ENCODE results near the gene RHBDD2. TPM values are rescaled to one million over a fixed set of nuclear protein-coding genes. Genes with fewer than 3 reads are reported as not detected.
A peak's percentile ranks its signal among the peaks of the same experiment; 100 is the strongest.

RHBDD2 gene
- total and polyA plus RNA-seq, 7 donors, result 14.3 to 45.0 (median 28.2) TPM

GRCh38 chr7:75892634-75893272, 13.9 kb downstream of the RHBDD2 start:
- no peaks in the 10 kb centered on the region for H3K27me3 ChIP-seq
- H3K27ac ChIP-seq, result peak overlapping the region in 1 of 4 donors; percentile 27
- TF ChIP-seq POLR2AphosphoS5 (IDR thresholded peaks at IDR 0.05) (peak; percentile 20 to 56 (median 42)), CTCF (IDR thresholded peaks at IDR 0.05) (no peak)
- no peak overlapping the region for H3K4me3 ChIP-seq
- intact Hi-C loops (cut with DNase I), result no loop called here
- 75 to 80% methylated on average over 15 of the region's 15 CpGs for WGBS, 2 donors
- H3K36me3 ChIP-seq, result peaks cover 0 to 9% (median 7%) of the 10 kb centered on the region in 4 donors
- H3K9me3 ChIP-seq, result no peaks in the 10 kb centered on the region
- DNase-seq, result peak; percentile 86
- no peaks in the 10 kb centered on the region for H3K4me1 ChIP-seq

GRCh38 chr7:75896803-75897327, 18.0 kb downstream of the RHBDD2 start:
- WGBS, 2 donors, result 94 to 95% methylated on average over 6 of the region's 6 CpGs

DNA sequence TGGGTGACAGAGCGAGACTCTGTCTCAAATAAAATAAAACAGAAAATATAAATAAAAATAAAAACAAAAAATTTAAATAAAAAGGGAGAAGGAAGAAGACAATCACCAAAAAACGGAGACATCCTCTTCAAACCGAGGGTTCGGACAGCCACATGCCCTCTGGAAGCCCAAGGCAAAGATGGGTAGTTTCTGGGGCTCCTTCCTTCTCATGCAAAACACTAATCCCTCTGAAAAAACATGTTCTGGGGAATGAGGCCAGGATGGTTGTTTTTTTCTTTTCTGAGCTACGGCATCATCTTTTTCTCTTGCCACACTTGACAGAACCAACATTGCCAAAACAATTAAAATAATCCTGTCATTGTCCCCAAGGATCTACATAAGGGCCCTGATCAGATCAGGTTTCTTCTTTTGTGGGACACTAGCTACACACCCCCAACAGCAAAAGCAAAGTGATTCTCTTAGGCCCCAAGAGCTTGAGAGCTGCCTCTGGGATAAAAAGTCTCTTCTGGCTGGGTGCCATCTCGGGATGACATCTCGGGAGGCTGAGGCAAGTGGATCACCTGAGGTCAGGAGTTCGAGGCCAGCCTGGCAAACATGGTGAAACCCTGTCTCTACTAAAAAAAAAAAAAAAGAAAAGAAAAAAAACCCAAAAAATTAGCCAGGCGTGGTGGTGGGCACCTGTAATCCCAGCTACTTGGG, 21.9 kb downstream of the RHBDD2 start:
- TF ChIP-seq CTCF (IDR thresholded peaks at IDR 0.05) (no peak), EP300 (IDR thresholded peaks at IDR 0.05) (no peak), POLR2A (IDR thresholded peaks at IDR 0.05) (no peak), POLR2AphosphoS5 (IDR thresholded peaks at IDR 0.05) (no peak)
- WGBS, 2 donors, result 89 to 92% methylated on average over 9 of the region's 9 CpGs
- DNase-seq, result no peak
- no peaks in the 10 kb centered on the region for H3K4me1 ChIP-seq
- H3K27me3 ChIP-seq, result no peaks in the 10 kb centered on the region
- intact Hi-C loops (cut with DNase I), result no loop called here
- H3K9me3 ChIP-seq, result no peaks in the 10 kb centered on the region
- H3K36me3 ChIP-seq, result no peaks in the 10 kb centered on the region
- no peak overlapping the region for H3K4me3 ChIP-seq
- no peak overlapping the region for H3K27ac ChIP-seq

More at GRCh38 chr7:75896803-75897327, 18.0 kb downstream of the RHBDD2 start:
- intact Hi-C loops (cut with DNase I), result no loop called here
- Histone ChIP-seq H3K4me1 (no peaks in the 10 kb centered on the region), H3K9me3 (no peaks in the 10 kb centered on the region), H3K27ac (no peak overlapping the region), H3K4me3 (no peak overlapping the region), H3K27me3 (no peaks in the 10 kb centered on the region), H3K36me3 (no peaks in the 10 kb centered on the region)
- no peak for TF ChIP-seq POLR2A (IDR thresholded peaks at IDR 0.05)
- TF ChIP-seq CTCF (IDR thresholded peaks at IDR 0.05), result no peak
- TF ChIP-seq EP300 (IDR thresholded peaks at IDR 0.05), result no peak
- TF ChIP-seq POLR2AphosphoS5 (IDR thresholded peaks at IDR 0.05), result no peak
- no peak for DNase-seq

GRCh38 chr7:75905785-75906604, 27.2 kb downstream of the RHBDD2 start:
- Histone ChIP-seq H3K9me3 (no peaks in the 10 kb centered on the region), H3K27me3 (no peaks in the 10 kb centered on the region), H3K27ac (peak overlapping the region in 3 of 4 donors; percentile 15 to 50 (median 37)), H3K4me3 (no peak overlapping the region), H3K4me1 (no peaks in the 10 kb centered on the region), H3K36me3 (no peaks in the 10 kb centered on the region)
- DNase-seq, result peak; percentile 92
- intact Hi-C loops (cut with DNase I), result no loop called here
- TF ChIP-seq POLR2A (IDR thresholded peaks at IDR 0.05) (no peak), CTCF (IDR thresholded peaks at IDR 0.05) (no peak), EP300 (IDR thresholded peaks at IDR 0.05) (no peak), POLR2AphosphoS5 (IDR thresholded peaks at IDR 0.05) (peak in 2 of 4 donors; percentile 22 to 51)
- 50 to 51% methylated on average over 17 of the region's 17 CpGs for WGBS, 2 donors

Data from sigmoid colon (tissue), 7 donors.